PC-9 (cell line): Measurements from ENCODE around the gene PTPRC. TPM values are rescaled to one million over a fixed set of nuclear protein-coding genes. Genes with fewer than 3 reads are reported as not detected.

Source experiments
- BruUV-seq: library from RNA; stranded (reverse); fragments of 400-500 nt; replicated peaks from 2 replicates; lab custom pipeline; 2021; lab: Mats Ljungman, UMichigan
- CTCF ChIA-PET: fragments of 300-600 bp; sonication (Branson Sonifier 250); formaldehyde crosslinking; loops from one replicate; lab custom pipeline; 2022; ENCODE audit warnings: antibody characterized with exemption; lab: Charles Lee
- POLR2A ChIA-PET: fragments of 300-600 bp; sonication (Branson Sonifier 250); formaldehyde crosslinking; loops from one replicate; lab custom pipeline; 2022; ENCODE audit warnings: antibody characterized with exemption; ENCODE audit not compliant: unreplicated experiment; lab: Charles Lee
- DNase-seq, 2 experiments: peaks; one replicate each; pipeline versions ENCODE4 v3.0.0 to v3.0.0-alpha.2; 2015 to 2022; ENCODE audit warnings: mixed read lengths in 1 of 2
- H2AFZ ChIP-seq: fragments of 200-600 bp; sonication (generic); 2 replicates; pipeline ENCODE4 v1.8.1; 2017; ENCODE audit warnings: antibody characterized with exemption
- H3F3A ChIP-seq: fragments of 200-600 bp; sonication (generic); 2 replicates; pipeline ENCODE4 v1.8.1; 2017; ENCODE audit warnings: antibody characterized with exemption, mild to moderate bottlenecking, low read depth; ENCODE audit not compliant: insufficient read depth
- H3K27ac ChIP-seq: fragments of 200-600 bp; sonication (generic); 2 replicates; pipeline ENCODE4 v1.6.1; 2016; ENCODE audit warnings: mixed run types
- H3K27me3 ChIP-seq: fragments of 200-600 bp; sonication (generic); 2 replicates; pipeline ENCODE4 v1.6.1; 2016; ENCODE audit warnings: low read depth, mixed run types; ENCODE audit not compliant: insufficient read depth
- H3K36me3 ChIP-seq: fragments of 200-600 bp; sonication (generic); 2 replicates; pipeline ENCODE4 v1.6.1; 2016; ENCODE audit warnings: low read depth, mixed run types
- H3K4me1 ChIP-seq: fragments of 200-600 bp; sonication (generic); replicated peaks from 2 replicates; pipeline ENCODE4 v1.6.1; 2016; ENCODE audit warnings: mixed run types; ENCODE audit not compliant: insufficient read depth
- H3K4me2 ChIP-seq: fragments of 200-600 bp; sonication (generic); 2 replicates; pipeline ENCODE4 v1.6.1; 2017; ENCODE audit warnings: mixed run types
- H3K4me3 ChIP-seq: fragments of 200-600 bp; sonication (generic); 2 replicates; pipeline ENCODE4 v1.6.1; 2016; ENCODE audit warnings: mixed run types
- H3K79me2 ChIP-seq: fragments of 200-600 bp; sonication (generic); 2 replicates; pipeline ENCODE4 v1.6.1; 2017; ENCODE audit warnings: low read depth, mixed run types
- H3K9me2 ChIP-seq: fragments of 200-600 bp; sonication (generic); 2 replicates; pipeline ENCODE4 v1.8.1; 2017; ENCODE audit warnings: mild to moderate bottlenecking; ENCODE audit not compliant: insufficient read depth
- H3K9me3 ChIP-seq: fragments of 200-600 bp; sonication (generic); 2 replicates; pipeline ENCODE4 v1.8.1; 2016; ENCODE audit warnings: low read depth; ENCODE audit not compliant: insufficient read depth
- H4K20me1 ChIP-seq: fragments of 200-600 bp; sonication (generic); 2 replicates; pipeline ENCODE4 v1.8.1; 2017; ENCODE audit not compliant: insufficient read depth
- EZH2 ChIP-seq: fragments of 200-600 bp; sonication (generic); IDR thresholded peaks from 2 replicates; pipeline ENCODE4 v1.8.0; 2017; ENCODE audit warnings: antibody characterized with exemption, low read depth
- intact Hi-C: fragments of 100-400 bp; cut with micrococcal nuclease; formaldehyde crosslinking; loops from one replicate; pipeline ENCODE4 v1.10.0; 2022; ENCODE audit not compliant: unreplicated experiment
- total RNA-seq: library from RNA; stranded (reverse); gene quantifications from 2 replicates; pipeline ENCODE4 v1.2.3, GENCODE V29; 2021
- TF ChIP-seq, protein P1 (sequence below): fragments of 200-600 bp; sonication (generic); conservative IDR thresholded peaks from 2 replicates; pipeline ENCODE4 v1.6.1; 2017; ENCODE audit warnings: mixed run types, antibody characterized with exemption, mild to moderate bottlenecking, moderate library complexity

The PTPRC gene
- total RNA-seq, 1 experiment from 2014 or later: 0.79 TPM

DNA sequence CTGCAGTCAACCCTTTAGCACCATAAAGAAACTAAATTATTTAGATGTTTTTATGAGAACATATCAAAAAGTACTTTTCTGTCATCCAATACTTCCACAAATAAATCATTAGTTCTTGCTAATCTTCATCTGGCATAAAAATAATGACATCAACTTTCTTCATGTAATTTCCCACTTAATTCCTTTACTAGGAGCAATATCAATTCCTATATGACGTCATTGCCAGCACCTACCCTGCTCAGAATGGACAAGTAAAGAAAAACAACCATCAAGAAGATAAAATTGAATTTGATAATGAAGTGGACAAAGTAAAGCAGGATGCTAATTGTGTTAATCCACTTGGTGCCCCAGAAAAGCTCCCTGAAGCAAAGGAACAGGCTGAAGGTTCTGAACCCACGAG is 116.9 kb downstream of the PTPRC start:
- TF ChIP-seq, protein P1, sequence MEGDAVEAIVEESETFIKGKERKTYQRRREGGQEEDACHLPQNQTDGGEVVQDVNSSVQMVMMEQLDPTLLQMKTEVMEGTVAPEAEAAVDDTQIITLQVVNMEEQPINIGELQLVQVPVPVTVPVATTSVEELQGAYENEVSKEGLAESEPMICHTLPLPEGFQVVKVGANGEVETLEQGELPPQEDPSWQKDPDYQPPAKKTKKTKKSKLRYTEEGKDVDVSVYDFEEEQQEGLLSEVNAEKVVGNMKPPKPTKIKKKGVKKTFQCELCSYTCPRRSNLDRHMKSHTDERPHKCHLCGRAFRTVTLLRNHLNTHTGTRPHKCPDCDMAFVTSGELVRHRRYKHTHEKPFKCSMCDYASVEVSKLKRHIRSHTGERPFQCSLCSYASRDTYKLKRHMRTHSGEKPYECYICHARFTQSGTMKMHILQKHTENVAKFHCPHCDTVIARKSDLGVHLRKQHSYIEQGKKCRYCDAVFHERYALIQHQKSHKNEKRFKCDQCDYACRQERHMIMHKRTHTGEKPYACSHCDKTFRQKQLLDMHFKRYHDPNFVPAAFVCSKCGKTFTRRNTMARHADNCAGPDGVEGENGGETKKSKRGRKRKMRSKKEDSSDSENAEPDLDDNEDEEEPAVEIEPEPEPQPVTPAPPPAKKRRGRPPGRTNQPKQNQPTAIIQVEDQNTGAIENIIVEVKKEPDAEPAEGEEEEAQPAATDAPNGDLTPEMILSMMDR: no peak
- TF ChIP-seq EZH2: no peak
- Histone ChIP-seq H2AFZ (peak overlapping the region; percentile 32; the same call in 1 of the 2 replicates), H3K27ac (no peak overlapping the region), H3K9me2 (no peaks in the 10 kb centered on the region), H3K79me2 (no peaks in the 10 kb centered on the region), H3K4me3 (no peak overlapping the region), H3K27me3 (no peaks in the 10 kb centered on the region), H3K9me3 (no peaks in the 10 kb centered on the region), H3K36me3 (no peaks in the 10 kb centered on the region), H3F3A (no peaks in the 10 kb centered on the region), H3K4me1 (no peaks in the 10 kb centered on the region), H4K20me1 (no peaks in the 10 kb centered on the region), H3K4me2 (no peak overlapping the region)
- intact Hi-C loops: loop anchor here (2.0 kb wide), 1 partner anchor 797 kb away; no protein-coding TSS in a partner anchor
- BruUV-seq: no TSS peak
- DNase-seq: no peak
- ChIA-PET CTCF (interaction anchor here (0.6 kb wide), 1 partner anchor 487 kb away, joined by 5 read pairs; no protein-coding TSS in a partner anchor), POLR2A (no interaction called here)

DNA sequence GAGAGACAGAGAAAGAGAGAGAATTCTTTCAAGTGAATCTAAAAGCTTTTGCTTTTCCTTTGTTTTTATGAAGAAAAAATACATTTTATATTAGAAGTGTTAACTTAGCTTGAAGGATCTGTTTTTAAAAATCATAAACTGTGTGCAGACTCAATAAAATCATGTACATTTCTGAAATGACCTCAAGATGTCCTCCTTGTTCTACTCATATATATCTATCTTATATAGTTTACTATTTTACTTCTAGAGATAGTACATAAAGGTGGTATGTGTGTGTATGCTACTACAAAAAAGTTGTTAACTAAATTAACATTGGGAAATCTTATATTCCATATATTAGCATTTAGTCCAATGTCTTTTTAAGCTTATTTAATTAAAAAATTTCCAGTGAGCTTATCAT is 117.6 kb downstream of the PTPRC start:
- H3K4me1 ChIP-seq: no peaks in the 10 kb centered on the region
- TF ChIP-seq, protein P1: peak; percentile 62
- TF ChIP-seq EZH2: no peak
- H3K79me2 ChIP-seq: no peaks in the 10 kb centered on the region
- H3F3A ChIP-seq: no peaks in the 10 kb centered on the region
- intact Hi-C loops: loop anchor here (2.0 kb wide), 1 partner anchor 796 kb away; no protein-coding TSS in a partner anchor
- no peaks in the 10 kb centered on the region for H3K36me3 ChIP-seq
- no peaks in the 10 kb centered on the region for H3K9me2 ChIP-seq
- POLR2A ChIA-PET: interaction anchor here (0.6 kb wide), 1 partner anchor 181 kb away, joined by 6 read pairs; no protein-coding TSS in a partner anchor
- no peaks in the 10 kb centered on the region for H3K9me3 ChIP-seq
- H4K20me1 ChIP-seq: no peaks in the 10 kb centered on the region
- no peaks in the 10 kb centered on the region for H3K27me3 ChIP-seq
- no peak overlapping the region for H3K27ac ChIP-seq
- no peak for DNase-seq
- no peak overlapping the region for H3K4me2 ChIP-seq
- H2AFZ ChIP-seq: 0 out of 2 replicates have a peak overlapping the region, but pooled peaks have one; percentile 32
- no peak overlapping the region for H3K4me3 ChIP-seq
- CTCF ChIA-PET: interaction anchor here (0.5 to 1.0 kb wide), 3 partner anchors 43 to 1387 kb away, joined by 3 read pairs; no protein-coding TSS in a partner anchor
- BruUV-seq: no TSS peak

DNA sequence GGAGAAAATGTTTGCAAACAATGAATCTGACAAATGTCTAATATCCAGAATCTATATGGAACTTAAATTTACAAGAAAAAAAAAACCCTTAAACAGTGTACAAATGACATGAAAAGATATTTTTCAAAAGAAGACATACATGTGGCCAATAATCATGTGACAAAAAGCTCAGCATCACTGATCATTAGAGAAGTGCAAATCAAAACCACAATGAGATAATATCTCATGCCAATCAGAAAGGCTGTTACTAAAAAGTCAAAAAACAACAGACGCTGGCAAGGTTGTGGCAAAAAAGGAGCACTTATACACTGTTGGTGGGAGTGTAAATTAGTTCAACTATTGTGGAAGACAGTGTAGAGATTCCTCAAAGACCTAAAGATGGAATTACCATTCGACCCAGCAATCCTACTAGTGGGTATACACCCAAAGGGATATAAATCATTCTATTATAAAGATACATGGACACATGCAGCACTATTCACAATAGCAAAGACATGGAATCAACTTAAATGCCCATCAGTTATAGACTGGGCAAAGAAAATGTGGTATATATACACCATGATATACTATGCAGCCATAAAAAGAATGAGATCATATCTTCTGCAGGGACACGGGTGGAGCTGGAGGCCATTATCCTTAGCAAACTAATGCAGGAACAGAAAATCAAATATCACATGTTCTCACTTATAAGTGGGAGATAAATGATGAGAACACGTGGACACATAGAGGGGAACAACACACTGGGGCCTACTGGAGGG is 123.2 kb downstream of the PTPRC start:
- no peaks in the 10 kb centered on the region for H3K27me3 ChIP-seq
- H3K27ac ChIP-seq: no peak overlapping the region
- TF ChIP-seq, protein P1: no peak
- no peak for TF ChIP-seq EZH2
- no peak for DNase-seq
- no peaks in the 10 kb centered on the region for H3K36me3 ChIP-seq
- no peak overlapping the region for H3K4me2 ChIP-seq
- no peaks in the 10 kb centered on the region for H3K79me2 ChIP-seq
- H4K20me1 ChIP-seq: no peaks in the 10 kb centered on the region
- H3K4me3 ChIP-seq: no peak overlapping the region
- H3K9me3 ChIP-seq: no peaks in the 10 kb centered on the region
- no peaks in the 10 kb centered on the region for H3K4me1 ChIP-seq
- intact Hi-C loops: no loop called here
- BruUV-seq: no TSS peak
- POLR2A ChIA-PET: no interaction called here
- H3K9me2 ChIP-seq: no peaks in the 10 kb centered on the region
- H3F3A ChIP-seq: no peaks in the 10 kb centered on the region
- H2AFZ ChIP-seq: no peak overlapping the region
- CTCF ChIA-PET: no interaction called here
